Thyroid gland (tissue), 4 donors: ENCODE data around the gene ADAM12. TPM values are rescaled to one million over a fixed set of nuclear protein-coding genes. Genes with fewer than 3 reads are reported as not detected.

Experiments used
- DNase-seq, 2 donors: peaks; one replicate each; pipeline ENCODE4 v3.0.0-alpha.2; 2019
- H3K27ac ChIP-seq, 3 donors: fragments of 200-600 bp; sonication (generic); 1 replicate in 2 of 3; 2 replicates in 1 of 3; pipeline ENCODE4 v1.5.1; 2016 to 2019; ENCODE audit warnings: mild to moderate bottlenecking in 1 of 3, moderate library complexity in 1 of 3
- H3K27me3 ChIP-seq: fragments of 200-600 bp; sonication (generic); one replicate; pipeline ENCODE4 v1.5.1; 2019
- H3K36me3 ChIP-seq, 2 donors: fragments of 200-600 bp; sonication (generic); one replicate each; pipeline ENCODE4 v1.5.1; 2016 to 2019
- H3K4me1 ChIP-seq, 2 donors: fragments of 200-600 bp; sonication (generic); one replicate each; pipeline ENCODE4 v1.5.1; 2017 to 2019
- H3K4me3 ChIP-seq, 3 donors: fragments of 200-600 bp; sonication (generic); replicated peaks in 1 of 3; 1 replicate in 2 of 3; 2 replicates in 1 of 3; pipeline ENCODE4 v1.5.1; 2016; ENCODE audit warnings: mild to moderate bottlenecking in 1 of 3
- H3K9me3 ChIP-seq: fragments of 200-600 bp; sonication (generic); one replicate; pipeline ENCODE4 v1.5.1; 2017
- POLR2A ChIP-seq, 2 donors: fragments of 450-650 bp; IDR thresholded peaks; one replicate each; pipeline ENCODE4 v1.6.1; 2017; ENCODE audit warnings: antibody characterized with exemption in 2 of 2, mild to moderate bottlenecking in 2 of 2, moderate library complexity in 1 of 2
- WGBS, 2 donors: methylation state at CpG; one replicate each; pipeline ENCODE4 v1.1.5; 2017; 5-methylcytosine and 5-hydroxymethylcytosine counted together
- intact Hi-C: fragments of 100-400 bp; cut with DNase I; formaldehyde crosslinking; loops from one replicate; pipeline ENCODE4 v1.15.1; 2023
- total RNA-seq, 4 donors: library from RNA; depleted of rRNA; stranded (reverse); fragments of >200 nt; gene quantifications; one replicate each; pipeline ENCODE4 v1.2.3, GENCODE V29; 2016
- TF ChIP-seq, protein P1 (sequence below), 6 experiments: fragments of 200-600 bp in 3 of 6; fragments of 450-650 bp in 3 of 6; sonication (generic) in 3 of 6; IDR thresholded peaks; one replicate each; pipeline ENCODE4 v1.5.1; 2016 to 2019; ENCODE audit warnings: antibody characterized with exemption in 6 of 6, mild to moderate bottlenecking in 2 of 6, inconsistent platforms in 1 of 6, moderate library complexity in 1 of 6

ADAM12 gene
- total RNA-seq, 4 donors from 2014 or later = 0.20 to 0.94 (median 0.63) TPM

GRCh38 chr10:126218778-126219649 is 169.3 kb downstream of the ADAM12 start:
- no peaks in the 10 kb centered on the region for H3K4me1 ChIP-seq
- intact Hi-C loops = no loop called here
- no peaks in the 10 kb centered on the region for H3K27me3 ChIP-seq
- no peaks in the 10 kb centered on the region for H3K36me3 ChIP-seq
- no peaks in the 10 kb centered on the region for H3K9me3 ChIP-seq
- no peak for DNase-seq
- TF ChIP-seq, protein P1, sequence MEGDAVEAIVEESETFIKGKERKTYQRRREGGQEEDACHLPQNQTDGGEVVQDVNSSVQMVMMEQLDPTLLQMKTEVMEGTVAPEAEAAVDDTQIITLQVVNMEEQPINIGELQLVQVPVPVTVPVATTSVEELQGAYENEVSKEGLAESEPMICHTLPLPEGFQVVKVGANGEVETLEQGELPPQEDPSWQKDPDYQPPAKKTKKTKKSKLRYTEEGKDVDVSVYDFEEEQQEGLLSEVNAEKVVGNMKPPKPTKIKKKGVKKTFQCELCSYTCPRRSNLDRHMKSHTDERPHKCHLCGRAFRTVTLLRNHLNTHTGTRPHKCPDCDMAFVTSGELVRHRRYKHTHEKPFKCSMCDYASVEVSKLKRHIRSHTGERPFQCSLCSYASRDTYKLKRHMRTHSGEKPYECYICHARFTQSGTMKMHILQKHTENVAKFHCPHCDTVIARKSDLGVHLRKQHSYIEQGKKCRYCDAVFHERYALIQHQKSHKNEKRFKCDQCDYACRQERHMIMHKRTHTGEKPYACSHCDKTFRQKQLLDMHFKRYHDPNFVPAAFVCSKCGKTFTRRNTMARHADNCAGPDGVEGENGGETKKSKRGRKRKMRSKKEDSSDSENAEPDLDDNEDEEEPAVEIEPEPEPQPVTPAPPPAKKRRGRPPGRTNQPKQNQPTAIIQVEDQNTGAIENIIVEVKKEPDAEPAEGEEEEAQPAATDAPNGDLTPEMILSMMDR (IDR thresholded peaks at IDR 0.05) = no peak
- no peak for TF ChIP-seq POLR2A (IDR thresholded peaks at IDR 0.05)
- H3K27ac ChIP-seq = no peak overlapping the region
- WGBS, 2 donors = 82 to 83% methylated on average over 13 of the region's 13 CpGs
- no peak overlapping the region for H3K4me3 ChIP-seq

- intact Hi-C loops = no loop called here
- Histone ChIP-seq H3K27ac (no peak overlapping the region), H3K36me3 (no peaks in the 10 kb centered on the region), H3K4me1 (no peaks in the 10 kb centered on the region), H3K4me3 (no peak overlapping the region), H3K27me3 (no peaks in the 10 kb centered on the region), H3K9me3 (no peaks in the 10 kb centered on the region)
- no peak for TF ChIP-seq POLR2A (IDR thresholded peaks at IDR 0.05)
- TF ChIP-seq, protein P1 (IDR thresholded peaks at IDR 0.05) = no peak
- DNase-seq = no peak
- 94 to 99% methylated on average over 5 of the region's 5 CpGs for WGBS, 2 donors
These were observed 170.1 kb downstream of the ADAM12 start for GRCh38 chr10:126218174-126218573.

- no peak for DNase-seq
- Histone ChIP-seq H3K27ac (no peak overlapping the region), H3K4me1 (no peaks in the 10 kb centered on the region), H3K4me3 (no peak overlapping the region), H3K36me3 (no peaks in the 10 kb centered on the region), H3K9me3 (no peaks in the 10 kb centered on the region), H3K27me3 (no peaks in the 10 kb centered on the region)
- intact Hi-C loops = no loop called here
- no peak for TF ChIP-seq POLR2A (IDR thresholded peaks at IDR 0.05)
- TF ChIP-seq, protein P1 (IDR thresholded peaks at IDR 0.05) = no peak
- 76 to 83% methylated on average over 4 of the region's 4 CpGs for WGBS, 2 donors
These were observed 171.7 kb downstream of the ADAM12 start for GRCh38 chr10:126216632-126216961.

DNA sequence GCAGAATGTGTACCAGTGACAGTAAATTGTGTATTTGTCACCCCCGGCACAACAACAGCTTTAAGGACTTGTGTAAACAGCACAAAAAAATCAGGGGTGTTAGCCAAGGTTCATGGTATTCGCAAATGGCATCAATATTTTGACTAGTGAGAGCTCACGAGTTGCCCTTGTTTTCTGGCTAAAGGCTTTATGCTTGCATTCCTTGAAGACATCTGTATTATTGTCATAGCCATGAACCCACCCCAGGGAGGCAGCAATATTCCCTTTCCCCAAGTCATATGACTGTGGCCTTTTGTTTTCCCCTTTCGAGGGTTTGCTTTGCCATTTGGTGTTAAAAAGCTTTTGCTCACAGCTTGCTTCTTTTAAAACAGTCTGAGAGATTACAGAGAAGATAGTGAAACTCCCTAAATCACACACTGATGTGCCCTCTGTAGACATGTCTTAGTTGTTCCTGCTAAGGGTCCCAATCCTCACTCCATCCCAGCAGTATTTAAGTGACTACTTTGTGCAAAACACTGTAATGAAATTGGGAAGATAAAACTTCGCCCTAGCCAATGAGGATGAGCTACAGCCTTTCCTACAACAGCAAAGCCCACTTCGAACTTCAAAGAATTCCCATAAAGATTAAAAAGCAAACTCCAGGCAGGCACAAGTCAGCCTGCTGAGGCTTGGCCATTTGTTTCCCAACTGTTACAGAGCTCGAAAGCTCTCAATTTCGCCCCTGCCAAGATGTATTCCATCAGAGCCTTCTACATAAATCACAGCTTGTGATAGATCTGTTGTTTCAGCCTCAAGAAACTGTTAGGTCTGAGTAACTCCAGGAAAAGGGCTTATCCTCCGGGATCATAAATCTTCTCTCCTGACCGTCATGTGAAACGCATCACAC is 172.3 kb downstream of the ADAM12 start:
- intact Hi-C loops = no loop called here
- no peak for TF ChIP-seq POLR2A (IDR thresholded peaks at IDR 0.05)
- TF ChIP-seq, protein P1 (IDR thresholded peaks at IDR 0.05) = no peak
- Histone ChIP-seq H3K36me3 (no peaks in the 10 kb centered on the region), H3K4me3 (no peak overlapping the region), H3K27ac (no peak overlapping the region), H3K9me3 (no peaks in the 10 kb centered on the region), H3K4me1 (no peaks in the 10 kb centered on the region), H3K27me3 (no peaks in the 10 kb centered on the region)
- WGBS, 2 donors = 81 to 88% methylated on average over 11 of the region's 11 CpGs
- no peak for DNase-seq

- H3K36me3 ChIP-seq = no peaks in the 10 kb centered on the region
- H3K27ac ChIP-seq = no peak overlapping the region
- 92 to 95% methylated on average over 8 of the region's 8 CpGs for WGBS, 2 donors
- DNase-seq = no peak
- no peaks in the 10 kb centered on the region for H3K9me3 ChIP-seq
- intact Hi-C loops = no loop called here
- H3K4me1 ChIP-seq = no peaks in the 10 kb centered on the region
- no peak for TF ChIP-seq POLR2A (IDR thresholded peaks at IDR 0.05)
- TF ChIP-seq, protein P1 (IDR thresholded peaks at IDR 0.05) = no peak
- no peaks in the 10 kb centered on the region for H3K27me3 ChIP-seq
- H3K4me3 ChIP-seq = no peak overlapping the region
These were observed 173.6 kb downstream of the ADAM12 start for GRCh38 chr10:126214679-126215078.
